Stimulated activated CD4-positive, alpha-beta T cell treated with anti-CD3 and anti-CD28 coated beads, Interleukin-12 subunit alpha, Interleukin-12 subunit beta, amount 100 ng/mL, for 48 hours (primary cell): ENCODE measurements around the gene FLCN.
"Not testable (repeated sequence)": the region's sequence is repeated elsewhere in the genome, so short reads cannot be mapped to it uniquely, and the experiment has no call there.

Experiments
- DNase-seq, 3 donors: peaks; one replicate each; pipeline ENCODE4 v3.0.0-alpha.2; 2020; ENCODE audit warnings: low read depth in 2 of 3, low spot score in 1 of 3

FLCN gene

DNA sequence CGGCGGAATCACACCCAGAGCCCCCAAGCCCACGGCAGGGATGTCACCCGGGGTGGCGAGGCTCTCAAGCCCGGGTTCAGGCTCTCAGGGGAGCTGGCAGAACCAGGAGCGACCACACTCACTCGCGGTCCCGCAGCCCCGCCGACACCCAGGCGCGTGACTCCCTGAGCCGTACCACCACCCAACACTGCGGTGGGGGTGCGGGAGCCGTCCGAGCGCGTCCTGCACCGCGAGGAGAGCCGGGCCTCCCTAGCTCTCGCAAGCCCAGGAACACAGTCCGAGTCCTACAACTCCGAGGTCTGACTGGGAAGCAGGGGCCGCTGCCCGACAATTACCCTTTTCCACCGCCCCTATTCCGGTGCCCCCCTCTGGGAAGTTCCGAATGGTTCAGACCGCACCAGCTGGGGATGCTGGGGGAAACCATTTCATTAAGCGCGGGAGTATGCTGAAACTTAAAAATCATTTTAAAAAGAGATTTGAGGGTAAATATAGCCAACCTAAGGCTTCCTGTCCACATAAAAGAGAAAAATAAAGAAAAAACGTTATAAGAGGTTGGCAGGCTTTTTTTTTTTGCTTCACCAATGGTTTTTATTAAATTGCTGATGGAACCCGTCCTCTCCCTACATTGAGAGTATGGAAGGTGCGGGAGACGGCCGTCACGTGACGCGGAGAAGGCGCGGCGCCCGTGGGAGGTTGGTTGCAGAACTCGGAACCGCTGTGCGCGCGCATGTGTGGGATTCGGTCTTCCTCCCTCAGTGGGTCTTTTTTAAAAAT, at the start of gene FLCN:
Gene FLCN (minus strand): TSS at position 143 of the 774 bp plus-strand sequence. CDS start 9,031 bp downstream, outside the sequence.
- DNase-seq, result peak; percentile 72 to 88 (median 79)

DNA sequence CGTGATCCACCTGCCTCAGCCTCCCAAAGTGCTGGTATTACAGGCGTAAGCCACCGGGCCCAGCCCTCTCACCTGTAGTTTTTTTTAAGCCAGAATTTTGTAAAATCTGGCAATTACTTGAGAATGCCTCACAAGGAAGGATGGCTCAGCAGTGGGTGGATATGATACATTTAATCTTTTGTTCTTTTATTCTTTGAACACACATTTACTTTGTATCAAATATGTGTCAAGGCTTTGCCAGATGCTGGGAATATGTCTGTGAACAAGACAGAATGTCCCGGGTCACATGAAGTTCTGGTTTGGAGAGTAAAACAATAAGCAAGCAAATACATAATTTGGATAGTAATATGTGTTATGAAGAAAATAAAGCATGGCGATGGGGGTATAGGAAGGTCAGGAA, 49.0 kb upstream of the FLCN start:
- DNase-seq, result no peak

- peak; percentile 94 to 97 (median 97) for DNase-seq
These were observed 43.9 kb upstream of the FLCN start, which contains the start of gene COPS3 for GRCh38 chr17:17280613-17281549. COPS3 (minus strand) TSS chr17:17281246; CDS start chr17:17281186, 60 bp downstream.

GRCh38 chr17:17279316-17279715, 42.3 kb upstream of the FLCN start:
- DNase-seq, result no peak

GRCh38 chr17:17277431-17277830, 40.5 kb upstream of the FLCN start:
- DNase-seq, result not testable (repeated sequence)

DNA sequence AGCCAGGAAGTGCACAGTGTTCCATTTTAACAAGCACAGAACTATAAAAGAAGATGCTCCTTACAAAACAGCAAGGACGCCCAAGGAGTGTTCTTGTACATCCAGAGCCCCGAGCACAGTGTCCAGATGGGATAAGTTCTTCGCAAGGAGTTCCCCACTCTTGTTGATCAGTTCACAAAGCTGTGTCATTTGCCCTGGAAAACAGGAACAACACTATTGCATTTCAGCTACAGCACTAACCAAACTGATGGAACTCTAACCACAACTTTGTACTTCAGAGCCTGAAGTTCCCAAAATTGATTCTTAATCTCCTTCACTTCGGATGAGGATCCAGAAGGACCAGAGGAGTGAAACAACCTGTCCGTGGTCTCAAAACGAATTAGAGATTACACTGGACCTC, 39.0 kb upstream of the FLCN start:
- no peak for DNase-seq

DNA sequence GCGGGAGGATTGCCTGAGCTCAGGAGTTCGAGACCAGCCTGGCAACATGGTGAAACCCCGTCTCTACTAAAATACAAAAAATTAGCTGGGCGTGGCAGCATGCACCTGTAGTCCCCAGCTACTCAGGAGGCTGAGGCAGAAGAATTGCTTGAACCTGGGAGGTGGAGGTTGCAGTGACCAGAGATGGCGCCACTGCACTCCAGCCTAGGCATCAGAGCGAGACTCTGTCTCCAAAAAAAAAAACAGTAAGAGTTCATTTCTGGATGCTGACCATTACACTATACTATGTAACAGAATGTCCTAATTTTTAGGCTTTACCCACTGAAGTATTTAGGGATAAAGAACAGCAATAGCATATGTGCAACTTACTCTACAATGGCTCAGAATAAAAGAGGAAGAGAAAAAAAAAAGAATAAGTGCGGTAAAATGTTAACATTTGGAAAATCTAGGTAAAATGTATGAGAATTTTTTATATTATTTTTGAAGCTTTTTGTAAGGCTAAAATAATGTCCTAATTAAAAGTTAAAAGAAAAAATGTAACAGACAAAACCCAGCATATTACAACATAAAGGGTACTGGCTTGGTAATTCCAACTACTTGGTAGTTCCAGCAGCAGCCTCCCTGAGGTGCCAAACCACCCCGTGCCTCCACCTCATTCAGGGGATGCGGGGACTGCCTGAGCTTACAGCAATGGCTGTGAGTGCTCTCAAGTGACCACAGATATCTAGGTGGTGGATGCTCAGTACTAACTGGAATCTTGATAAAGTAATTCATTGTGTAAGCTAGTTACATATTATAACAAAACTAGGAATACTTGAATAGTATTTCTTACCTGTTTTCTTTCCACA, 33.2 kb upstream of the FLCN start:
- no peak for DNase-seq

DNA sequence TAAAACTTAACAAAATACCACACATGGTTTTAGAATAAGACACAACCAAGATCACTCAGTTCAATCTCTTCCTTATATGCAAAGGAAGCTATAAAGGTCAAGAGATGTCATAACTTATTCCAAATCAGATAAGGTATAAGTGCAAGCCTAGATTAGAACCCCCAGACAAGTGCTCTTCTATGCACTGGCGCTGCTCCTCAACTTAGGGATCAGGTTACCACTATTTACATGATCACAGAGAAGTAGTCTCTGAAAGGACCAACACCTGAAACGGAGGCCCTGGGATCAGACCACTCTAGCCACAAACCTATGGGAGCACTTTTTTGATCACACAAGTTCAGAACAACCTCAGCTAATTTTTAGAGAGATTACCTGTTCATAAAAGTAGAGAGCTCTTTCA, 27.5 kb upstream of the FLCN start:
- no peak for DNase-seq

GRCh38 chr17:17258998-17259397, 22.0 kb upstream of the FLCN start:
- DNase-seq, result no peak

DNA sequence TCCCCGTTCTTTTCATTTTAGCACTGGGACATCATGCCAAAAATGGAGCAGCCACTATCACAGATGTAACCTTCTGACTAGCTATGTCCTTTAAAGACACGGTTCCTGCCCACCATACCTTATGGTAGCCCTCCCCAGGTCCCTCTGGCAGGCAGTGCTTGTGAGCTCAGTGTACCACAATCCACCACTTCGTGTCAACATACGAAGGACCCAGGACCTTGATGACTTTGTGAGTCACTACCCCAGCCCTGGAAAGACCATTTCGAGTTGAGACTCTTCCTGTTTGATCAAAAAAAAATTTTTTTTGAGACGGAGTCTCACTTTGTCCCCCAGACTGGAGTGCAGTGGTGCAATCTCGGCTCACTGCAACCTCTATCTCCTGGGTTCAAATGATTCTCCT, 21.0 kb upstream of the FLCN start:
- no peak for DNase-seq

DNA sequence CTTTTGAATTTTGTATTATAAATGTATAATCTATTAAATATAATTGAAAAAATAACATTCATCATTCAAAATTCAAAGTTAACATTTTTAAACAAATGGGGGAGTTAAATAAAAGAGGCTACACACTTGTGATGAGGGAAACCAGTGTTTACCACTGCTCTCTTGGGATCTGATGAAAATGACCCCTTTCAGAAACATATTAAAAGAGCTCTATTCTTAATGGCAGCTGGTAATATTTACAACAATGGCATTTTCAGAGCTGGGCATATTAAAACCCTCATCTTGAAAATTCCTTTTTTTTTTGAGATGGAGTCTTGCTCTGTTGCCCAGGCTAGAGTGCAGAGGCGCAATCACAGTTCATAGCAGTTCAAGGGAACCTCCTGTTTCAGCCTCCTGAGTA, 19.3 kb upstream of the FLCN start:
- DNase-seq, result no peak

GRCh38 chr17:17255689-17256088, 18.7 kb upstream of the FLCN start:
- DNase-seq, result not testable (repeated sequence)

- no peak for DNase-seq
These were observed 17.1 kb upstream of the FLCN start for GRCh38 chr17:17254036-17254435.

GRCh38 chr17:17253406-17253805, 16.4 kb upstream of the FLCN start:
- no peak for DNase-seq

DNA sequence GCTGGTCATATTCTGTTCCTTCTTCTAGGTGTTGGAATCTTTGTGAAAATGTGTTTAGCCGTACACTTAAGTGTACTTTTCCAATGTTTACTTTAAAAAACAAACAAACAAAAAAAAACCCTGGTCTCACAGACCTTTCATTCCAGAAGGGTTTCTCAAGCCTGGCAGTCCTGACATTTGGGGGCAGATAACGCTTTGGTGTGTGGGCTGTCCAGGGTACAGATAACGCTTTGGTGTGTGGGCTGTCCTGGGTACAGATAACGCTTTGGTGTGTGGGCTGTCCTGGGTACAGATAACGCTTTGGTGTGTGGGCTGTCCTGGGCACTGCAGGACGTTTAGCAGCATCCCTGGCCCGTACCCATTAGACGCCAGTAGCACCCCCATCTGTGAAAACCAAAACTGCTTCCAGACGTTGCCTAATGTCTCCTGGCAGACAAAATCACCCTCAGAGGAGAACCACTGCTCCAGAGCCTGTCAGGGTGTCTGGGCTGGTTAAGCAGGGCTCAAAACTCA, 15.2 kb upstream of the FLCN start:
- DNase-seq, result no peak

DNA sequence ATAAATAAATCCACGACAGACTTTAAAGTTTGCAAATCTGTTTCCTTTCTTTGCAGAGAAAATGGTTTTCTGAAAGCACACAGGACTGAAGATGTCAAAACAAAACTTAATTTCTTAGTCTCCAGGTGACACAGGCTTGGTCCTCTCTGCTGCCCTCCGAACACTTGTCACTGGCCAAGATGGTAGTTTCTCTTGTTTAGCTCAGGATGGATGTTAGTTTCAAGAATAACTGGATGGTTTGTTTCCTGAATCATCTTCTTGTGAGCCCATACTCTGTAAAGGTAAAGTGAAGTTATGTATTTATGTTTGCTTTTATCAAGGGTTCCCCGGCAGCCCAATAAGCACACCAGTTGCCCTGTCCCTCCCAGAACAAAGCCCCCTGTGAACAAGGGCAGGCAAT, 9.9 kb upstream of the FLCN start:
- no peak for DNase-seq

DNA sequence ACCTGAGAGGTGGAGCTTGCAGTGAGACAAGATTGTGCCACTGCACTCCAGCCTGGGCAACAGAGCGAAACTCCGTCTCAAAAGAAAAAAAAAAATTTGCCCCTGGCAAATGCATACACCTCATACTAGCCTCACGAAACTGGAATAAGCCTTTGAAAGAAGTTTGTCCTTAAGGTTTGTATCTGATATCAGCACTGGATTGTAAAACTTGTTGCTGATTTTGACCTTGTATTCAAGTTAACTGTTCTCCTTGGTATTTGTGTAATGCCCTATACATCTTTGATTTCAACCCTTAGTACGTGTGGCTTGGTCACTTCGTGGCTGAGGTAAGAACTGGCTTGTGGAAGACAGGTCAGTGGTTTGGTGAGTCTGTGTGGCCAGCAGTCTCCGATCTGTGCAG, 6.2 kb upstream of the FLCN start:
- no peak for DNase-seq

DNA sequence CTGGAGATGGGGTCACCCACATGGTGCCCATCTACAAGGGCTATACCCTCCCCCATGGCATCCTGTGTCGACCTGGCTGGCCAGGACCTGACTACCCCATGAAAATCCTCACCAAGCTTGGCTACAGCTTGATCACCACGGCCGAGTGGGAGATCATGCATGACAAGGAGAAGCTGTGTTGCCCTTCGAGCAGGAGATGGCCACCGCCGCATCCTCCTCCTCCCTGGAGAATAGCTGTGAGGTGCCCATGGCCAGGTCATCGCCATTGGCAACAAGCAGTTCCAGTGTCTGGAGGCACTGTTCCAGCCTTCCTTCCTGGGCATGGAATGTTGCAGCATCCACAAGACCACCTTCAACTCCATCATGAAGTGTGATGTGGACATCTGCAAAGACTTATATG, 5.3 kb upstream of the FLCN start:
- no peak for DNase-seq

DNA sequence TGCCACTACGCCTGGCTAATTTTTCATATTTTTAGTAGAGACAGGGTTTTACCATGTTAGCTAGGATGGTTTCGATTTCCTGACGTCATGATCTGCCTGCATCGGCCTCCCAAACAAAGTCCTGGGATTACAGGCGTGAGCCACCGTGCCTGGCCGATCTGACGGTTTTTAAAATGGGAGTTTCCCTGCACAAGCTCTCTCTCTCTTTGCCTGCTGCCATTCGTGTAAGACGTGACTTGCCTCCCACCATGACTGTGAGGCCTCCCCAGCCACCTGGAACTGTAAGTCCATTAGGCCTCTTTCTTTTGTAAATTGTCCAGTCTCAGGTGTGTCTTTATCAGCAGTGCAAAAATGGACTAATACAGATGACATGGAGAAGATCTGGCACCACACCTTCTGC, 4.7 kb upstream of the FLCN start:
- no peak for DNase-seq

DNA sequence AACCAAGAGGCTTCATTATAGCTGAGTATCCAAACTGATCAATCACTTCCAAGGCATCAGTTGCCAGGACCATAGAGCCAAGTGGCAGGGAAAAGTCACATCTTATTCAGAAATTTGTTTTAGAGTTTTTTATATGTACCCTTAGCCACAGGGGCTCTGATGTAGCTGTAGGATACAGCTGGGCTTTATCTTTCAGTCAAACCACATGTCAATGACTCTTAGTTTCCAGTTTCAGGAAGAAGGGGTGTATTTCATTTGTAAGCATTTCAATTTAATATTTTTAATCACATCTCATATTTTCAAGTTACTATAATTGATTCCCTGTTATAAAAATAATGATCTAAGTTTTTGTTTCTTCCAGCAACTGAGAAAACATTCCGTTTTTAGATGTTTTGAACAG, 2.9 kb upstream of the FLCN start:
- no peak for DNase-seq
